Subcutaneous adipose tissue (tissue), 4 donors: ENCODE results near the gene CEACAM21. TPM values are rescaled to one million over a fixed set of nuclear protein-coding genes. Genes with fewer than 3 reads are reported as not detected.

Experiments used
- CTCF ChIP-seq: fragments of 450-650 bp; IDR thresholded peaks from one replicate; pipeline ENCODE4 v1.5.1; 2016; ENCODE audit warnings: low read depth, mild to moderate bottlenecking, control low read depth, antibody characterized with exemption, moderate library complexity
- total RNA-seq, 4 donors: library from RNA; depleted of rRNA; stranded (reverse); fragments of >200 nt; gene quantifications; one replicate each; pipeline ENCODE4 v1.1.0, GENCODE V29; 2016

The CEACAM21 gene
- total RNA-seq, 4 donors from 2014 or later, result 1.1 to 3.1 TPM; not detected in 2

- TF ChIP-seq CTCF, result no peak
Measured at GRCh38 chr19:41597600-41598041, 21.7 kb downstream of the CEACAM21 start.

GRCh38 chr19:41599175-41599966 lies 23.4 kb downstream of the CEACAM21 start:
- no peak for TF ChIP-seq CTCF

GRCh38 chr19:41601771-41602170 lies 25.8 kb downstream of the CEACAM21 start:
- TF ChIP-seq CTCF, result no peak

GRCh38 chr19:41604831-41605230 lies 28.9 kb downstream of the CEACAM21 start:
- TF ChIP-seq CTCF, result no peak

- no peak for TF ChIP-seq CTCF
Measured at GRCh38 chr19:41606215-41606837, 30.4 kb downstream of the CEACAM21 start.

GRCh38 chr19:41607668-41608067 lies 31.7 kb downstream of the CEACAM21 start:
- TF ChIP-seq CTCF, result no peak

- TF ChIP-seq CTCF, result no peak
Measured at GRCh38 chr19:41610789-41611188, 34.8 kb downstream of the CEACAM21 start.
